ENCODE results near the gene POLR1D.

The POLR1D gene

GRCh38 chr13:27621366-27622101, at the start of gene POLR1D:
Gene POLR1D (plus strand): TSS chr13:27621892. CDS start chr13:27621984, 92 bp downstream.
- DNase-seq = peak; percentile 82

GRCh38 chr13:27572234-27572901, 49.3 kb upstream of the POLR1D start:
- DNase-seq = no peak

GRCh38 chr13:27573265-27573664, 48.4 kb upstream of the POLR1D start:
- no peak for DNase-seq

- DNase-seq = peak; percentile 6
These were observed 47.0 kb upstream of the POLR1D start for GRCh38 chr13:27574661-27575060.

GRCh38 chr13:27578121-27579030, 43.3 kb upstream of the POLR1D start:
- DNase-seq = no peak

- DNase-seq = no peak
These were observed 38.0 kb upstream of the POLR1D start for GRCh38 chr13:27583645-27584044.

GRCh38 chr13:27587095-27587746, 34.5 kb upstream of the POLR1D start:
- no peak for DNase-seq

GRCh38 chr13:27588405-27588804, 33.3 kb upstream of the POLR1D start:
- no peak for DNase-seq

GRCh38 chr13:27592865-27593264, 28.8 kb upstream of the POLR1D start:
- no peak for DNase-seq

- no peak for DNase-seq
These were observed 28.4 kb upstream of the POLR1D start for GRCh38 chr13:27593267-27593666.

GRCh38 chr13:27595055-27595811, 26.5 kb upstream of the POLR1D start:
- DNase-seq = peak; percentile 59

- no peak for DNase-seq
These were observed 22.6 kb upstream of the POLR1D start for GRCh38 chr13:27599096-27599495.

GRCh38 chr13:27599845-27600553, 21.7 kb upstream of the POLR1D start:
- peak; percentile 74 for DNase-seq

GRCh38 chr13:27600711-27601110, 21.0 kb upstream of the POLR1D start:
- peak; percentile 79 for DNase-seq

GRCh38 chr13:27601208-27601607, 20.5 kb upstream of the POLR1D start:
- peak; percentile 59 for DNase-seq

GRCh38 chr13:27601803-27602202, 19.9 kb upstream of the POLR1D start:
- DNase-seq = peak; percentile 22

GRCh38 chr13:27605099-27605498, 16.6 kb upstream of the POLR1D start:
- DNase-seq = peak; percentile 65

- peak; percentile 65 for DNase-seq
These were observed 16.0 kb upstream of the POLR1D start for GRCh38 chr13:27605610-27606200.

GRCh38 chr13:27607125-27607524, 14.6 kb upstream of the POLR1D start:
- peak; percentile 71 for DNase-seq

- DNase-seq = no peak
These were observed 8.1 kb upstream of the POLR1D start for GRCh38 chr13:27613628-27614027.

GRCh38 chr13:27617881-27618321, 3.8 kb upstream of the POLR1D start:
- no peak for DNase-seq

Measured in OCI-M1 (cell line).